ENCODE results near the gene FUT3.
"Not testable (repeated sequence)": the region's sequence is repeated elsewhere in the genome, so short reads cannot be mapped to it uniquely, and the experiment has no call there.

Gene FUT3

DNA sequence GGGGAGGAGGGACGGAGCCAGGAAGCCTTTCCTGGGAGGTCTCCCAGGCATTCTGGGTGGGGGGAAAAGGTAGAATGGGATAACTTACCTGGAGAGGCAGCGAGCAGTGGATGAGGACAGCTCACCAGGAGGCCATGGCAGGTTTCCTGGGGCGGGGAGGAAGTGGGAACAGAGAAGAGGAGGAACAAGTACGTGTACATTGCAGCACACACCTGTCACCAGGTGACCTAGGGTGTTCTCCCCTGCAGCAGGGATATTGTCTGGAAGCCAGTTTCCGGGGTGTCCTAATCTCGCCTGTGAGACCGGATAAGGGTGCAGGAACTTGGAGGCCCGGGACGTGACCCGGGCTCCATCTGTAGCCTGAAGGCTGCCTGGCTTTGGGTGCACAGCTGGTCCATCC, at the start of gene FUT3:
Gene FUT3 (minus strand): TSS at position 148 of the 400 bp plus-strand sequence.
- DNase-seq: no peak

GRCh38 chr19:5900976-5901375, 49.7 kb upstream of the FUT3 start:
- no peak for DNase-seq

GRCh38 chr19:5899728-5900526, 48.7 kb upstream of the FUT3 start:
- no peak for DNase-seq

DNA sequence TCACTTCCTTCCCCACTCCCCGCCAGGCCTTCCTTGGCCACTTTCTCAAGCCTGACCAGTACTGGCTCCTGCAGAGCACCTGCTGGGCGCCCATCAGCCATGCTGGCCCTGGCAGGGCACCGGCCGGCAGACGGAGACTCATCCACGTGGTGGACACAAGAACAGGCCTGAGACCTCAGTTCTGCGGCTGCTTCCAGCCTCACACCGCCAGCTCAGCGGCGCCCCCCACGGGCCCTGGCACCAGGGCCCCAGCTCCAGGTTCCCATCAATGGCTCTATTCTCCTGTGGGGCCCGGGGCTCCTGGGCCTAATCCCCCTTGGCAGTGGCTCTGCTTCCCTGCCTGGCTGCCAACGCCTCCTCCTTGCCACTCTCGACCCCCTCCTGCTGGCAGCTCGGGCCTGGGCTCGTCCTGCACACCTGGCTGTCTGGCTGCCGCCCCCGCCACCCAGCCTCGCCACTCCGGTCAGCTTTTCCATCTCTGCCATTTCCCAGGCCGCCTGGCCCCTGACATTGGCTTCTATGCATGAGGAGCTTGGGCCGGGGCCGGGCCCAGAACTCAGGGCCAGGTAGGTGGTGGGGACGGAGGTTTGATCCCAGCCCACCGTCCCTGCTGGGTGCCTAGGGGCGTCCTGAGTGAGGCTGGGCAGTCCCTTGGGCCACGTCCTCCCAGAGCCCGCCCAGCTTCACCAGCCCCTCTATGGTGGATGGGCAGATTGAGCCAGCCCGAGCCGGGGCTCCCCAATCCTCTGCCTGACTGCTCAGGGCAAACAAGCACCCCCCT, 46.1 kb upstream of the FUT3 start:
- DNase-seq: no peak

DNA sequence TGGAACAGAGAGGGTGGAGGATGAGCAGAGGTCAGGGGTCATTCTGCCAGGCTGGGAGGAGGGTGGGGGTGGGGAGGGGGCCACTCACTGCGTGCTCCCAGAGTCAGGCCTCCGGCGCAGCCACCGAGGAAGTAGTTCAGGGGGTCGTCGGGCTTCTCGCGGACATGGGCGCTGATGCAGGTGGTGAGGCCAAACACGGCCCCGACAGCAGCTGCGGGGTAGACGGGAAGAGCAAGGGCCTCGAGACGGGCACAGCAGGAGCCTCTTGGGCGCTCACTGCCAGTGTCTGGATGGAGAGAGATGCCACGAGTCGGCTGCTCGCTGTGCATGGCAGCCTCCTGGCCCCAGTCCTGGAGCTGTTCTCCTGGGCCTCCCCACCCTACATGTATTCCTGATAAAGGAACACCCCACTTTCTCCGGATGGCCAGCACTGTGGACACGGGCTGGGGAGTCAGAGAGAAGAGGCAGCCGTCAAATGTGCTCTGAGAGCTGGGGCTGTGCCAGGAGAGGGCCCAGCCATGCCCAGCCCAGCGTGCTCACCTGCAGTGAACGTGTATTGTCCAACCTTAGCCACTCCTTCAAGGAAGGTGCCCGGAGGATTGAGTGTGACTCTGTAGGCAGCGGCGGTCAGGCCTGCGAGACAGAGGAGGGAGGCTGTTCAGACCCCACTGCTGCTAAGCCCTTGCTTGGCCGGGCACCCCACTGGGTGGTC, 45.3 kb upstream of the FUT3 start:
- no peak for DNase-seq

DNA sequence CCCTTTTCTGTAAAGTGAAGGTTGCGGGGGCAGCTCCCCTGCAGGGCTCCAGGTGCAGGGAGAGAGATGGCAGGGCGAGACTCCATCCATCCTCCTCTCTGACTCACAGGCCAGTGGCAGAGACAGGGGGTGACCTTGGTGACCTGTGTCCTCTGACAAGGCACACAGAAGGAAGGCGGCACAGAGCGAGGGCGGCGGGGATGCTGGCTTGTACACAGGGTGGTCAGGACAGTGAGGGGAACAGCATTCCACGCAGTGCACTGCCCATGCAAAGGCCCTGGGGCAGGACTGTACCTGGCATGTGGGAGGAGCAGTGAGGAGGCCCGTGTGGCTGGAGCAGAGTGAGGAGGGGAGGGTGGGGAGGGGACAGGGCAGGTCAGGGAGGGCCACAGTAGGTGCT, 44.6 kb upstream of the FUT3 start:
- no peak for DNase-seq

- no peak for DNase-seq
Observed at GRCh38 chr19:5895409-5895808, 44.2 kb upstream of the FUT3 start.

- DNase-seq: no peak
Observed at GRCh38 chr19:5894704-5895349, 43.6 kb upstream of the FUT3 start.

DNA sequence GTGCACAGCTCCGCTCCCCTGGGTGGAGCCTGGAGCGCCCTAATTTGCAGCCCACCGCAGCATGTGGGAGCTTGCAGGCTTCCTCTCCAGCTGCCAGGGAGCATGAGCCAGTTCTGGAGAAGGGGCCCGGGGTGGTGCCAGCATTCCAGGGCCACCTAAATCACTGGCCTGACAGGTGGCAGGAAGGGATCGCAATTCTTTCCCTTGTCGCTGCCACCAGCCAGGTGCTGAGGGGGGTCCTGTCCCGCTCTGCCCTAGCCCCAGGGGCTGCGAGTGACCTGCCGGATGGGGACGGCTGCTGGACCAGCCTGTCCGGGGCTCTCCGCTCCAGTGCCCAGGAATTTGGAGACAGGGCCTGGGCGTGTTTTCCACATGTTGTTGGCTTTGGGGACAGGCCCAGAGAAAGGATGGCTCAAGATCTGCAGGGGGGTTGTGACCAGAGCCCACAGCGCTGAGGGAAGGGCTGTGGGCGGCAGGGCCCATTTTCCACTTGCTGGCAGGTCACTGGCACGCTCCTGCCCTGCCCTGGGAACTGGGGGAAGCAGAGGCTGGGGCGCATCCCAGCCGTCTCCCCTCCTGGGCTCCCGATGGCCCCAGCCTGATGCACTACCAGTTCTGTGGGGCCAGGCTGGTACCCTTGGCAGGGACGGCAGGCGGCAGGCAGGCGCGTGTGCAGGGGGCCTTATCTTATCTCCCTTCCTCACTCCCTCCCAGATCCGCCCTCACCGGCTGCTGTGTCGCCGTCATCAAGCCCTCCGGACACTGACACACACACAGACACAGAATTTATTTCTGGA, 42.9 kb upstream of the FUT3 start:
- DNase-seq: no peak

DNA sequence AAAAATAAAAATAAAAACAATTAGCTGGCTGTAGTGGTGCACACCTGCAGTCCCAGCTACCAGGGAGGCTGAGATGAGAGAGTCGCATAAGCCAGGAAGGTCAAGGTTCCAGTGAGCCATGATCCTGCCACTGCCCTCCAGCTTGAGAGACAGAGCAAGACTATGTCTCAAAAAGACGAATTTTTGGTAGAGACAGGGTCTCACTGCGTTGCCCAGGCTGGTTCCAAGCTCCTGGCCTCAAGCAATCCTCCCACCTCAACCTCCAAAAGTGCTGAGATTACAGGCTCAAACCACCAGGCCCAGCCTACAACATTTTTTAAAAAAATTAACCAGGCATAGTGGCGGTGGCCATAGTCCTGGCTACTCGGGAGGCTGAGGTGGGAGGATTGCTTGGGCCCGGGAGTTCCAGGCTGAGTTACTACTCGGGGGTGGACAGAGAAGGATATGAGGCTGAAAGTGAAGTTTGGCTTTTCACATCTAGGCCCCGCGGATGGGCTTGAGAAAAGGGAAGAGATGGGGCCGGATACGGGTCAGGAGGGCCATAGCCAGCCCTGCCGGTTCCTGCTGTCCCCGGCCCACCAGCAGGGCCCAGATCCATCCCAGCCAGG, 42.2 kb upstream of the FUT3 start:
- no peak for DNase-seq

DNA sequence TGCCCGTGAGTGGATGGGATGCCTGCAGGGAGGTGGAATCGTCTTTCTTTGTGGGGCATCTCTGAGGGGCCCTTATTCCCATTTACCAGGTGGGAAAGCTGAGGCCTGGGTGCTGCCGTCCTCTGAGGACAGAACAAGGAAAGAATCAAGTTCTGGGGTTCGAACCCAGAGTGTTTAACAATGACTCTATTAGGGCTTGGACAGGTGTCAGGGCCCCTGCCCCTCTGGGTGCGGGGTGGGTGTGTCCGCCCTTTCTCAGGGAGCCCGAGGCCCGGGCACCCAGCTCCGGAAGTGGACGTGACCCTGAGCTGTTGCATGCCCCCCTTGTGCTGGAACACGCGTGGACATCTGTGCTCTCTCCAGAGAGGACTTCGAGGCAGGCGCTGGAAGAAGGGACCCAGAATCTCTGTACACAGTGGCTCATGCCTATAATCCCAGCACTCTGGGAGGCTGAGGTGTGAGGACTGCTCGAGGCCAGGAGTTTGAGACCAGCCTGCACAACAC, 41.6 kb upstream of the FUT3 start:
- no peak for DNase-seq

- DNase-seq: no peak
Observed at GRCh38 chr19:5891938-5892771, 40.9 kb upstream of the FUT3 start.

DNA sequence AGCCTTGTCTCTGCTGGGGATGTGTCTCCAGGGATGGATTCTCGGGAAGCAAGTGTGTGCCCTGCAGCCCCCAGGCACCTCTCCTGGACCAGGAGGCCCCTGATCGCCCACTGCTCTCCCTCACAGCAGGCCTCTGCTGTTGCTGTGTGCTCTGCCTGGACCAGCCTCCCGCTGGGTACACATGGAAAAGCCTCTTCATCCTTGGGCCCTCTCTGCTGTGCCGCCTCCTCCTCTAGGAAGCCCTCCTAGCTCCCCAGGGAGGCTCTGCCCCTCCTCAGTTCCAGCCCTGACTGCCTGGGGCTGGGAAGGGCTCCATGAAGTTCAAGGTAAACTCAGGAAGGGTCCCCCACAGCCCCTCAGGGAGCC, 40.3 kb upstream of the FUT3 start:
- no peak for DNase-seq

DNA sequence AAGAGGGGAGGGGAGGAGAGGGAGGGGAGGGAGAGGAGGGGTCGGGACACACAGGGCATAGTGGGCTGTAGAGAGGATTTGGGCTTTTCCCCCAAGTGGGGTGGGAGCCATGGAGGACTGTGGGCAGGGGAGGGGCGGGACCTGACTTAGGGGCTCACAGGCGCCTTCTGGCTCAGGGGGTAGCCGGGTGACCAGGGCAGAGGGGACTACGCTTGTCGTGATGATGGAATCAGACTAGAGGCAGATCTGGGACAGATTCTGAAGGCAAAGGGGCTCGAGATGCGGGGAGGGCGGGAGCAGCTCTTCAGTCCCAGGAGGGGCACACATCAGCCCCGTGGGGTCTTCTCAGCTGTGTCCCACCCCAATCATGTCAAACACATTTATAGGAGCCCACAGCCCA, 38.9 kb upstream of the FUT3 start:
- no peak for DNase-seq

DNA sequence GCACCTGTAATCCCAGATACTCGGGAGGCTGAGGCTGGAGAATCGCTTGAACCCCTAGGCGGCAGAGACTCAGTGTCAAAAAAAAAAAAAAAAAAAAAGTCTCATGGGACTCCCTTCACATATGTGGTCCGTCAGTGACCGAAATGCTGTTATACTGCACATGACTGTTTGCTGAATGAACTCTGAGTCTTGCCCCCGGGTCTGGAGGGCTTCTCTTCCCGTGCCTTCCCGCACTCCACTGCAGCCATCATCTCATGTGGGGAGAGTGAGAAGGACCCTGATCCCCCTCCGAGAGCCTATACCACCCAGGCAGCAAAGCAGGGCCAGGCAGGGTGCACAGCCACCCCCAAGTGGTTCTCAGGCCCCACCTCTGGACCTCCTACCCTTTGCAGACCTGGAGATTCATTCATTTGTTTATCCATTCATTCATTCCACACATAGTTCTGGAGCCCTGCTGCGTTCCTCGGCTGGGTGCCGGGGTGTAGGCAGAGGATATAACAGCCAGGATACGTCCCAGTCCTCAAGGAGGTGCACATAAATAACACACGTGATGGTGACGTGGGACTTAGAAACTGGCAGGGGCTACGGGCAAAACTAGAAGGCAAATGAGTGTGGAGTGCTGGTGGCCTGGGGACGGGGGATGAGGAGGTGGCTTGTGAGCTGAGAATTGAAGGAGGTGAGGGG, 38.2 kb upstream of the FUT3 start:
- DNase-seq: no peak

- DNase-seq: not testable (repeated sequence)
Observed at GRCh38 chr19:5884065-5884811, 33.0 kb upstream of the FUT3 start.

DNA sequence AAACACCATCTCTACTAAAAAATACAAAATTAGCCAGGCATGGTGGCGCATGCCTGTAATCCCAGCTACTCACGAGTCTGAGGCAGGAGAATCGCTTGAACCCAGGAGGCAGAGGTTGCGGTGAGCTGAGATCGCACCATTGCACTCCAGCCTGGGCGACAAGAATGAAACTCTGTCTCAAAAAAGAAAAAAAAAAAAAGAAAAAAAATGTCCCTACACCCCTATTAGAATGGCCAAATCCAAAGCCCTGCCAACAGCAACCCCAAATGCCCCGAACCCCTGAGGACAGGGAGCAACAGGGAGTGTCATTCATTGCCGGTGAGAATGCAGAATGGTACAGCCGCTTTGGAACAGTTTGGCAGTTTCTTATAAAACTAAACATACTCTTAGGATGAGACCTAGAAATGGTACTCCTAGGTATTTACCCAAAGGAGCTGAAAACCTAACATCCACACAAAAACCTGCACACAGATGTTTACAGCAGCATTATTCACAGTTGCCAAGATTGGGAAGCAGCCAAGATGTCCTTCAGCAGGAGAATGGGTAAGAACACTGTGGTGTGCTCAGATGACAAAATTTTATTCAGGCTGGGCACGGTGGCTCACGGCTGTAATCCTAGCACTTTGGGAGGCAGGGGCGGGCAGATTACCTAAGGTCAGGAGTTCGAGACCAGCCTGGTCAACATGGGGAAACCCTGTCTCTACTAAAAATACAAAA, 32.1 kb upstream of the FUT3 start:
- DNase-seq: not testable (repeated sequence)

- DNase-seq: no peak
Observed at GRCh38 chr19:5882421-5882968, 31.2 kb upstream of the FUT3 start.
